ENCODE results near the gene TMEM86A.
"Not testable (repeated sequence)": the region's sequence is repeated elsewhere in the genome, so short reads cannot be mapped to it uniquely, and the experiment has no call there.

GRCh38 chr11:18691467-18692140, 7.0 kb upstream of the TMEM86A start:
- not testable (repeated sequence) for TF ChIP-seq CTCF (conservative IDR thresholded peaks at IDR 0.05 in 1 of 2, IDR thresholded peaks at IDR 0.05 in 1 of 2; ENCODE audit: low read depth in 1 of 2, low read length in 2 of 2); EZH2 (IDR thresholded peaks at IDR 0.05; ENCODE audit: low read length, missing control alignments)

Data from fibroblast of lung (primary cell).